Measurements from ENCODE around the gene MUC4.

GRCh38 chr3:195757438-195757770 lies 54.3 kb downstream of the MUC4 start:
- TF ChIP-seq CTCF (IDR thresholded peaks at IDR 0.05; ENCODE audit: low read length): no peak
- TF ChIP-seq EZH2 (IDR thresholded peaks at IDR 0.05; ENCODE audit: borderline replicate concordance, low read length): no peak

All from OCI-LY1 (cell line).